DND-41 (cell line): Measurements from ENCODE around the gene KRT4.

ENCODE experiments used
- EZH2 ChIP-seq: IDR thresholded peaks from 3 replicates; pipeline ENCODE4 v1.6.1; 2012; ENCODE audit warnings: borderline replicate concordance, low read depth, mild to moderate bottlenecking, moderate library complexity, low read length, inconsistent platforms; ENCODE audit not compliant: severe bottlenecking
- TF ChIP-seq, protein P1 (sequence below): IDR thresholded peaks from 2 replicates; pipeline ENCODE4 v1.5.1; 2012; ENCODE audit warnings: borderline replicate concordance, low read length, moderate library complexity, mild to moderate bottlenecking; ENCODE audit not compliant: poor library complexity, severe bottlenecking; ENCODE audit errors: extremely low read depth

DNA sequence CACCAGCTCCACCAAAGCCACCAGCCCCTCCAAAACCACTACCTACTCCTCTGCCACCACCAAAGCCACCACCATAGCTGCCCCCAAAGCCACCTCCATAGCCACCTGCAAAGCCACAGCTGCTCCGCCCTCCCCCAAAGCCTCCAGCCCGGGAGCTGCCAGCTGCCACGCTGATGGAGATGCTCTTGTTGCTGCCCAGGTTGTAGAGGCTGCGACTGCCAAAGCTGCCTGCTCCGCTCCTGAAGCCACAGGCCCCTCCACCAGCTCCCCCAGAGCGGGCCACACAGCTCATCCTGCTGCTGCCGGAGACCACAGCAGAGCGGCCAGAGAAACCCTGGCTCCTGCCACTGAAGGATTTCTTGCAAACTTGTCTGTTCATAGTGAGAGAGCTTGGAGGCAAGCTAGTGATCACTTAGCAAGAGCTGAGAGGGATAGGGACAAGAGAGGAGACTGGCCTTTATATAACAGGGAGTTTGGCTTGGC lies 37.0 kb downstream of the KRT4 start, which contains the start of gene KRT76:
- TF ChIP-seq, protein P1, sequence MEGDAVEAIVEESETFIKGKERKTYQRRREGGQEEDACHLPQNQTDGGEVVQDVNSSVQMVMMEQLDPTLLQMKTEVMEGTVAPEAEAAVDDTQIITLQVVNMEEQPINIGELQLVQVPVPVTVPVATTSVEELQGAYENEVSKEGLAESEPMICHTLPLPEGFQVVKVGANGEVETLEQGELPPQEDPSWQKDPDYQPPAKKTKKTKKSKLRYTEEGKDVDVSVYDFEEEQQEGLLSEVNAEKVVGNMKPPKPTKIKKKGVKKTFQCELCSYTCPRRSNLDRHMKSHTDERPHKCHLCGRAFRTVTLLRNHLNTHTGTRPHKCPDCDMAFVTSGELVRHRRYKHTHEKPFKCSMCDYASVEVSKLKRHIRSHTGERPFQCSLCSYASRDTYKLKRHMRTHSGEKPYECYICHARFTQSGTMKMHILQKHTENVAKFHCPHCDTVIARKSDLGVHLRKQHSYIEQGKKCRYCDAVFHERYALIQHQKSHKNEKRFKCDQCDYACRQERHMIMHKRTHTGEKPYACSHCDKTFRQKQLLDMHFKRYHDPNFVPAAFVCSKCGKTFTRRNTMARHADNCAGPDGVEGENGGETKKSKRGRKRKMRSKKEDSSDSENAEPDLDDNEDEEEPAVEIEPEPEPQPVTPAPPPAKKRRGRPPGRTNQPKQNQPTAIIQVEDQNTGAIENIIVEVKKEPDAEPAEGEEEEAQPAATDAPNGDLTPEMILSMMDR: no peak
- no peak for TF ChIP-seq EZH2
